GM12878 (cell line): Measurements from ENCODE around the gene ARHGEF7.

Experiments used
- BRCA1 ChIP-seq: IDR thresholded peaks from 2 replicates; pipeline ENCODE4 v1.6.1; 2011; ENCODE audit warnings: low read depth, low read length, improper control_type of control experiment
- NFYB ChIP-seq: IDR thresholded peaks from 2 replicates; pipeline ENCODE4 v1.6.1; 2011; ENCODE audit warnings: low read depth, mild to moderate bottlenecking, low read length, improper control_type of control experiment, moderate library complexity; ENCODE audit not compliant: insufficient read depth
- NR2C2 ChIP-seq: IDR thresholded peaks from 2 replicates; pipeline ENCODE4 v1.6.1; 2011; ENCODE audit warnings: borderline replicate concordance, low read depth; ENCODE audit not compliant: control insufficient read depth, insufficient read length
- NRF1 ChIP-seq: conservative IDR thresholded peaks from 2 replicates; pipeline ENCODE4 v1.6.1; 2011; ENCODE audit warnings: mild to moderate bottlenecking, low read depth, low read length, improper control_type of control experiment
- POLR2A ChIP-seq: IDR thresholded peaks from 2 replicates; pipeline ENCODE4 v1.6.1; 2011; ENCODE audit warnings: low read depth, mild to moderate bottlenecking, low read length
- POLR2AphosphoS5 ChIP-seq: IDR thresholded peaks from 2 replicates; pipeline ENCODE4 v1.6.1; 2011; ENCODE audit warnings: mild to moderate bottlenecking, low read length, inconsistent platforms
- SRF ChIP-seq, 2 experiments: IDR thresholded peaks; 2 replicates each; pipeline ENCODE4 v1.6.1; 2011; ENCODE audit warnings: low read depth in 2 of 2, low read length in 2 of 2, mild to moderate bottlenecking in 1 of 2, moderate library complexity in 1 of 2
- TF ChIP-seq, protein P1 (sequence below), 3 experiments: IDR thresholded peaks in 2 of 3; conservative IDR thresholded peaks in 1 of 3; 2 replicates each; pipeline ENCODE4 v1.5.1; 2011; ENCODE audit warnings: low read depth in 3 of 3, low read length in 3 of 3, mild to moderate bottlenecking in 3 of 3, control low read depth in 2 of 3, moderate library complexity in 2 of 3, inconsistent platforms in 1 of 3, mixed read lengths in 1 of 3; ENCODE audit not compliant: control insufficient read depth in 2 of 3, insufficient read depth in 1 of 3; ENCODE audit errors: extremely low read depth in 1 of 3

DNA sequence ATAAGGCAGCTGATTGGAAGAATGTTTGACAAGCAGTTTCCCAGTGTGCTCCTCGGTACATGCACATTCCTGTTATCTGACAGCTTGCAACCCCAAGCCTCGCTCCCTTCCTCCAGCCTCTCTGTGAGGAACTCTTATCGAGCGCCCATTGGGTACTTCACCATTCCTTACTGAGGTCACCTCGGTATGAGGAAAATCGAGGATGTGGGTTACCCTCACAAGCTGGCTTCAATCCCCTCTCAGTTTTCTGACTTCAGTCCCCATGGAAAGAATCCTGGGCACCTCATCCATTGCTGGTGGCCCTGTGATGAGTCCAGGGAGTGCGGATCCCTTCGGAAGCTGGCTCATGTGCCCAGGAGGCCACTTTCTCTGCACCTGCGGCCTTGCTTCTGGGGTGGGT, 222.6 kb downstream of the ARHGEF7 start:
- TF ChIP-seq NR2C2 (no peak), POLR2A (no peak), SRF (IDR thresholded peaks at IDR 0.05; ENCODE audit: low read depth in 2 of 2, low read length in 2 of 2) (no peak), NFYB (no peak), POLR2AphosphoS5 (no peak), BRCA1 (no peak), NRF1 (no peak)
- TF ChIP-seq, protein P1, sequence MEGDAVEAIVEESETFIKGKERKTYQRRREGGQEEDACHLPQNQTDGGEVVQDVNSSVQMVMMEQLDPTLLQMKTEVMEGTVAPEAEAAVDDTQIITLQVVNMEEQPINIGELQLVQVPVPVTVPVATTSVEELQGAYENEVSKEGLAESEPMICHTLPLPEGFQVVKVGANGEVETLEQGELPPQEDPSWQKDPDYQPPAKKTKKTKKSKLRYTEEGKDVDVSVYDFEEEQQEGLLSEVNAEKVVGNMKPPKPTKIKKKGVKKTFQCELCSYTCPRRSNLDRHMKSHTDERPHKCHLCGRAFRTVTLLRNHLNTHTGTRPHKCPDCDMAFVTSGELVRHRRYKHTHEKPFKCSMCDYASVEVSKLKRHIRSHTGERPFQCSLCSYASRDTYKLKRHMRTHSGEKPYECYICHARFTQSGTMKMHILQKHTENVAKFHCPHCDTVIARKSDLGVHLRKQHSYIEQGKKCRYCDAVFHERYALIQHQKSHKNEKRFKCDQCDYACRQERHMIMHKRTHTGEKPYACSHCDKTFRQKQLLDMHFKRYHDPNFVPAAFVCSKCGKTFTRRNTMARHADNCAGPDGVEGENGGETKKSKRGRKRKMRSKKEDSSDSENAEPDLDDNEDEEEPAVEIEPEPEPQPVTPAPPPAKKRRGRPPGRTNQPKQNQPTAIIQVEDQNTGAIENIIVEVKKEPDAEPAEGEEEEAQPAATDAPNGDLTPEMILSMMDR (IDR thresholded peaks at IDR 0.05 in 2 of 3, conservative IDR thresholded peaks at IDR 0.05 in 1 of 3; ENCODE audit: control insufficient read depth in 2 of 3, extremely low read depth in 1 of 3, insufficient read depth in 1 of 3, low read depth in 3 of 3, low read length in 3 of 3): no peak
